Left hindlimb (tissue), 1 donor: ENCODE measurements around the gene CTNS.

Experiments used
- DNase-seq: peaks from one replicate; pipeline ENCODE4 v3.0.0-alpha.2; 2018

CTNS gene

GRCh38 chr17:3626831-3627768, 9.5 kb upstream of the CTNS start:
- no peak for DNase-seq

- no peak for DNase-seq
These were observed 8.8 kb upstream of the CTNS start for GRCh38 chr17:3627769-3628167.

GRCh38 chr17:3630781-3631180, 5.8 kb upstream of the CTNS start:
- no peak for DNase-seq

- no peak for DNase-seq
These were observed 4.3 kb upstream of the CTNS start for GRCh38 chr17:3632287-3632686.

DNA sequence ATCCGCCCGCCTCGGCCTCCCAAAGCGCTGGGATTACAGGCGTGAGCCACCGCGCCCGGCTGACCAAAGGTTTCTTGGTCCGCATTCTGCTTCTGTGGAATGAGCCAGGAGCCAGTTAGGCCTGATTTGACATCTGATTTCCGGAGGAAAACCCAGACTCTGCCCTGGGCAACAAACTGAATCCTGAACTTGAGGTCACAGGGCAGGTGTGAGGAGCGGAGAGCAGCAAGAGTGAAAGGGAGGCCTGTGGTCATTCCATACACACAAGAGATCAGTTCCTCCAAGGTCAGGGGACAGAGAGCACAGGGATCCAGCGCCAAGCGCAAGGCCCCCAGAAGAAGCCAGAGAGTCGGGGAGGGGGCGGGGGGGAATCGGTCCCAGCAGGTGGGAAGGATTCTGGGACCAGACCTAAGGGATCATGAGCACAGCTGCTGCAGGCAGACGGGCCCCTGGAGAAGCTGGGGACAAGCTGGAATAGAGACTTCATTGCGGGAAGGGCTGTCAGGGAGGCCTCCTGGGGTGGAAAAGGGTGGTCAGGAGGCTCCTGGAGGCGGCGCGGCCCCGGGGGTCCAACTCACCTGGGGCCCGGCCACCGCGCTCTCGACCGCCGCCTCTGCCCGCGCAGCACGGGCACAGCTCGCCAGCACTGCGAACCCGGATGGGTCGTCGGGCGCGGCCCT, 946 bp upstream of the CTNS start:
- DNase-seq = peak; percentile 51

GRCh38 chr17:3636908-3637373, 381 bp downstream of the CTNS start:
- DNase-seq = no peak

DNA sequence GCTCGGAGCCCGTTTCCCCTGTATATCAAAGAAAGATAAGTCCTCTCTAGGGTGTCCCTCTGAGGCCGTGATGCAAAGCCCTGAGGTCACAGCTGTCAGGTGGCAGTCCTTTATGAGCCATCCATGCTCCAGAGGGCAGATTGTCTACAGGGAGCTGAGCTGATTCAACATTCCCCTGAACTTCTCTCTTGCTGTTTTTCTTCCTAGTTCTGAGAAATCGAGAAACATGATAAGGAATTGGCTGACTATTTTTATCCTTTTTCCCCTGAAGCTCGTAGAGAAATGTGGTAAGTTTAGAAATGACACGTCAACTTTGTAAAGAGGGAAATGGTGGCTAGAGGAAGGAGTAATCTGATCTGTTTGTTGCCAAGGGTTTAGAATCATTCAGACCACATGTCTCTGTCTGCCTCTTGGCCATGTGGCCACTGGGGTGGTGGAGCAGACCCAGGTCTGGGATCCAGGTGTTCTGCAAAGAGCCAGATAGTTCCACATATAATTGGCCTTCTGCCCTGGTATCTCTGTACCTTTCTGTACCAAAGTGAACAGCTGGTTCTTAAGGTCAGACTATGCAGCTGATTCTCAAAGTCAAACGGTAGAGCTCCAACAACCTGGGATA, 3.5 kb downstream of the CTNS start:
- no peak for DNase-seq

DNA sequence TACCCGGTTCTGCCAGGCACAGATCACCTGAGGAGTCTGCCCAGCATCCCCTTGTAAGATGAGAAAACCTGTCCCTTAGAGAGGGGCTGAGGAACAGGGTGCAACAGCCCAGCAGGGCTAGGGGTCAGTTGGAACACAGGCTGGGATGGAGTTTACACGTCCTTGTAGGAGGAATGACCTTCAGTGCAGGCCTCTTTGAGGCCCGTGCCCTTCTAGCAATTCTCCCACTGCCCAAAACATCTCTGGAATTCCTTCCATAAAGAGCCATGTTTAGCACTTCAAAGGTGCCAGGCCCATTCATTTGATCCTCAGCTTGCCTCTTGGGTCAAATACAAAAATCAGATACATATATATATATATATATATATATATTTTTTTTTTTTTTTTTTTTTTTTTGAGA, 4.5 kb downstream of the CTNS start:
- DNase-seq = no peak

- no peak for DNase-seq
These were observed 5.3 kb downstream of the CTNS start for GRCh38 chr17:3641717-3642486.

DNA sequence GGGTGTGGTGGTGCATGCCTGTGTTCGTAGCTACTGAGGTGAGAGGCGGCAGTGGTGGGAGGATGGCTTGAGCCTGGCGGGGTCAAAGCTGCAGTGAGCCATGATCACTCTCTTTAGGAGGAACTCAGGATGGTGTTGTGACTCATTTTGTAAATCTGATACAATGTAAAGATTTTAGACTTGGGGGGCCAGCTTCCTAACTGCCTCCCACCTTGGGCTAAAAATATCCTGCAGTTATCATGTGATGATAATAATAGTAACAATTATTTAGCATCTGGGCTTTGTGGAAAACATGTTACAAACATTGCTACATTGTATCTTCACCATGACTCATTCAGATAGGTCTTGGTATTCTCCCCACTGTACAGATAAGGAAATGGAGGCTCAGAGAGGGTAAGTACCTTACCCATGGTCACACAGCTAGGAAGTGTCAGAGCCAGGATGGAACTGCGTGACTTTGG, 7.4 kb downstream of the CTNS start:
- DNase-seq = no peak

DNA sequence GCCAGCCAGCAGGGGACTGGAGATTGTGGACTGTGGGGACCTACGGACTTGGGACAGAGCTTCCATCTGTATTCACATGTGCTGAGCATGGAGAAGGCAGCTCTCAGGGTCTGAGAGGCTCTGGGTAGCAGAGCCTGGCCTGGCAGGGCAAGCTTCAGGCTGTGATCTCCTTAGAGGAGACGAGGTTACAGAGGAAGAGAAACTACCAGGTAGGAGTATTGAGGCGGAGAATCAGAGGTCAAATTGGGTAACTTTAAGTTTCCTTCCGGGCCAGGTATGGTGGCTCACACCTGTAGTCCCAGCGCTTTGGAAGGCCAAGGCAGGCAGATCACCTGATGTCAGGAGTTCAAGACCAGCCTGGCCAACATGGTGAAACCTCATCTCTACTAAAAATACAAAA, 8.8 kb downstream of the CTNS start:
- DNase-seq = no peak

DNA sequence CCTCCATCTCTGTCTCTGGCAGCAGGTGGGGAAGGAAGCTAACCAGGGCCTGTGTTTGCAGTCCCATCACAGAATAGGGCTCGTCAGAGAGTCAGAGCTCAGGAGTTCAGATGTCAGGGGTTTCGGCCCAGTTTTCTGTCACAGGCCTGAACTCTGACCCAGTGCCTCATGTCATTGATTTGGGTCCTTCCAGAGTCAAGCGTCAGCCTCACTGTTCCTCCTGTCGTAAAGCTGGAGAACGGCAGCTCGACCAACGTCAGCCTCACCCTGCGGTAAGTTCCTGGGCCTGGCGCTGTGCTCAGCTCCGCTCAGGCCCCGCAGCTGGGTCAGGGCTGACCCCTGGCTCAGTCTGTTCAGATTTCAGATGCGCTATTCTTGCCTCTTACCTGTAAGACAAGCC, 10.7 kb downstream of the CTNS start:
- no peak for DNase-seq

DNA sequence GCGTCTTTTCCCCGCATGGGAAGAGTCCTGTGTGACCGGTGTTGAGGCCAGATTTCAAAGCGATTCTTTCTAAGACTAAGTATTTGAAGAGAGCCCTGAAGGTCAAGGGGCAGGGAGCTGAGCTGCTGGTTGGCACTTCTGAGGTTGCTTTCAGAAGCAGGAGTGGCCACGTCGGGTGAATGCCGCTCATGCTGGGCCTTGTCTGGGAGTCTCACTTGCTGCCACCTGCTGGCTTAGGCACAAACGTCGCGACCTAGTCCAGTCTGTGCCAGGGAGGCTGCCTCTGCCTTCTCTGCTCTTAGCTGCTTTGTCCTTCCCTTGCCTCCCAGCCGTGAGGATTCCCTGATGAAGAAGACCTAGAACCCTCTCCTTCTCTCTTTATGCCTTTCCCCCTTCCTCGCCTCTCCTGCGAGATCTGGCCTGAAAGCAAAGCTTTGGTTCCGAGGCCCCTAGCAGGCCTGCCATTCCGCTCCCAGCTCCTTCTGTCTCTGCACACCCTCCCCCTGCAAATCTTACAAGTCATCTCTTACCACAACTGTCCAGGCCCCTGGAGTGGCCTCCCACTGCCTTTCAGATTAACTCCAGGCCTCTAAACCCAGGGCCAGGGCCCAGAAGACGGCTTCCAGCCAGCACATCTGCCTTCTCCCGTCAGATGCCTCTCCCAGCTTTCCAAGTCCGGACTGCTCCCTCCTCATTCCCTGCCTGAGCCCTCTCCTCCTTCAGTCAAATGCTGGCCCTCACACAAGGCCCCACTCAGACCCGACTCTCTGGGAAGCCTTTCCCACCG, 11.4 kb downstream of the CTNS start:
- no peak for DNase-seq

DNA sequence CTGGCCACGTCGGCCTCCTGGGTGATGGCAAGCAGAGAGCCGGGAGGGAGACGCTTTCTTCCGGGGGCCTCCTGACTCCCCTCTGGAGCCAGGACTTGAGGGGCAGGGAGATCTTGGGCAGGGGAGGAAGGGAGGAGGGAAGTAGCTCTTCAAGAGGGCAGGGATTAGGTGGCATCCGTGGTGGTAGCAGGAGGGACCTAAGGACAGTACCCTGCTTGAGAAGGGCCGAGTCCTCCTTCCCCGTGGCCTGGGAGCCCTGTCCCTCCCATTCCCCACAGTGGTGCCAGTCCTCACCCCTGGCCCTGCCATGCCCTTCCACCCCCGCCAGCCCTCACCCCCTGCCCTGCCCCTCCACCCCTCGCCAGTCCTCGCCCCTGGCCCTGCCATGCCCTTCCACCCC, 19.2 kb downstream of the CTNS start:
- no peak for DNase-seq

GRCh38 chr17:3656353-3656752, 19.8 kb downstream of the CTNS start:
- no peak for DNase-seq

DNA sequence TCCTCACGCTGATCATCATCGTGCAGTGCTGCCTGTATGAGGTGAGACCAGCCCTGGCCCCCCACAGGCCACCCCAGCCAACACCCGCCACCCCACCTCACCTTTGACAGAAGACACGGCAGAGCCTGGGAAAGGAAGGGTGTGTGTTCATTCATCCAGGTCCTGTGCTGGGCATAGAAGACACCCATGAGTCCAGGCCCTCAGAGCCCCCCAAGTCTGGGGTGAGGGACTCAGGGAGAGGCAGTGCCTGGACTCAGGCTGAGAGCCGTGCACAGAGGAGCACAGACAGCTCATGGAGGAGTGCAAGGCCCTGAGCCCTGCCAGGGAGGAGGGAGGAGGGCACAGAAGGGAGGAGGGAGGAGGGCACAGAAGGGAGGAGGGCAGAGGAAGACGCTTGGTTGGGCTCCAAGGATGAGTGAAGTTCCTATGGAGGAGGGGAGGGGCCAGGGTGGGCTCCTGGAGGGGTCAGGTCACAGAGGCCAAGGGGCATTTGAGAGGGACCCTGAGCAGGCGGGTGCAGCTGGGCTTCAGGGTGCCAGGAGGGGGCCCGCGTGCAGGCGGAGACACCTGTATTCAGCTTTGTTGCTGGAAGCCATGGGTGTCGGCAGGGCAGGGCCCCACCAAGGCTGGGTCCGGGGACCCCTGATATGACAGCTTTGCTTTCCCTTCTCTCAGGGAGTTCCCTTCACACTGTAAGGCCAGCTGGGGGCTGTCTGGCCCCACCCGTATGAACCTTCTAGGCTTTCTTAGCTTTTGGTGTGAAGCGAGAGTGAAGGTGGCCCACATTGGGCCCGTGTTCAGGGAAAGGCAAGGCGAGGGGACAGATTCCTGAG, 20.4 kb downstream of the CTNS start:
- DNase-seq = no peak

- no peak for DNase-seq
These were observed 21.0 kb downstream of the CTNS start for GRCh38 chr17:3657588-3657869.

DNA sequence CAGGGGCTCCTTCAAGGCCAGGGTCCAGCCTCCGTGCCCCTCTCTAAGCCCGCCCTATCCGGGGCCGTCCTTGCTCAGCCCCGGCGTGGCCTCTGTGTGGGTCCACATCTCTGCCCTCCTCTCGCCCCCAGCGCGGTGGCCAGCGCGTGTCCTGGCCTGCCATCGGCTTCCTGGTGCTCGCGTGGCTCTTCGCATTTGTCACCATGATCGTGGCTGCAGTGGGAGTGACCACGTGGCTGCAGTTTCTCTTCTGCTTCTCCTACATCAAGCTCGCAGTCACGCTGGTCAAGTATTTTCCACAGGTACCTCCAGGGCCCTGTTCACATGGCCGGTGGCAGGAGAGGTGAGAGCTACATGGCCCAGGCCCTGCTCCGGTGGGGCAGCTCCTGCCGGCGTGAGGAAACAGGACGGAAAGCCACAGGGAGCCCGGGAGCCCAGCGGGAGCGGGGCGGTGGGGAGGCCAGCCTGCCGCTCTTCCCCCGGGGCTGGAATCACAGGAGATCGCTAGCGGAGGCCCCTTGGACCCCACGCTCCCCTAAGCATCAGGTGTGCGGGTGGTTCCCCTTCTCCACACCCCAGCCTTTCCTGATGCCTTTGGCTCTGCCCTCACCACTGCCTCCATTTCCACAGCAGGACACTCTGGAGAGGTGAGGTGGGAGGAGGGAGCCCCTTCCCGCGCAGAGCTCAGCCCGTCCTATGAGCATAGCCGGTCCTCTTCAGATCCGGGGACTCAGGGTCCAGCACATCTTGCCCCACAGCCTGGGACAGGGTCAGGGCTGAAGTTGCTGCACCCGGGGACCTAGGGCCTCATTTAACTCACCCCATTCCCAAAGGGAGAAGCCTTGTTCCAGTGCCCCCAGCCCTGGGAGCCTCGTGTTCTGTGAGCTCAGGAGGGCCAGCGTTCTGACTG, 21.6 kb downstream of the CTNS start:
- DNase-seq = no peak

GRCh38 chr17:3658784-3659449, 22.4 kb downstream of the CTNS start:
- DNase-seq = no peak
